ENCODE measurements around the gene CHTF18. TPM values are rescaled to one million over a fixed set of nuclear protein-coding genes. Genes with fewer than 3 reads are reported as not detected.

Gene CHTF18
- total and polyA plus RNA-seq, 2 experiments from 2014 or later = 61.3 to 129 TPM

GRCh38 chr16:740459-740763 lies 48.0 kb upstream of the CHTF18 start:
- H3K27me3 ChIP-seq (ENCODE audit: insufficient read depth) = no peaks in the 10 kb centered on the region
- H3K4me1 ChIP-seq (ENCODE audit: insufficient read depth) = no peaks in the 10 kb centered on the region; the same call in 1 of the 2 replicates
- no peaks in the 10 kb centered on the region for H3K36me3 ChIP-seq (ENCODE audit: insufficient read depth)
- Mint-ChIP-seq H3K27ac (no peak overlapping the region), H3K4me1 (peaks cover 13% of the 10 kb centered on the region), H3K9me3 (no peaks in the 10 kb centered on the region), H3K4me3 (peak overlapping the region; percentile 76), H3K36me3 (ENCODE audit: low read depth) (peaks cover 19% of the 10 kb centered on the region), H3K27me3 (ENCODE audit: insufficient read depth, low read depth, poor library complexity) (peaks cover 17% of the 10 kb centered on the region)
- no peaks in the 10 kb centered on the region for H4K20me1 ChIP-seq (replicated peaks; ENCODE audit: insufficient read depth)
- H3K9me2 ChIP-seq (ENCODE audit: insufficient read depth) = no peaks in the 10 kb centered on the region
- H3K27ac ChIP-seq (ENCODE audit: low read depth) = no peak overlapping the region
- H3F3A ChIP-seq (replicated peaks; ENCODE audit: low read depth) = 0 out of 2 replicates have a peak, but pooled peaks cover 6% of the 10 kb centered on the region
- H2AFZ ChIP-seq = peak overlapping the region; percentile 81
- peak overlapping the region; percentile 96 for H3K4me3 ChIP-seq
- peak overlapping the region; percentile 95 for H3K4me2 ChIP-seq
- ATAC-seq (peak; percentile 36), DNase-seq (ENCODE audit: low spot score) (no peak)
- no peak for TF ChIP-seq ZNF331 (CRISPR knock-in tag; IDR thresholded peaks at IDR 0.05; ENCODE audit: low read depth)
- TF ChIP-seq JUNB (IDR thresholded peaks at IDR 0.05; ENCODE audit: unreplicated experiment) = no peak
- H3K79me2 ChIP-seq (replicated peaks; ENCODE audit: insufficient read depth) = no peaks in the 10 kb centered on the region

- peak; percentile 96 for DNase-seq (ENCODE audit: low spot score)
- no peaks in the 10 kb centered on the region for H3K27me3 ChIP-seq (ENCODE audit: insufficient read depth)
- peaks cover 13% of the 10 kb centered on the region for H3K4me1 Mint-ChIP-seq
- peak within 1 kb of the TSS; percentile 94; the same call in 1 of the 2 replicates for H3K27ac Mint-ChIP-seq
- H3K27ac ChIP-seq (ENCODE audit: low read depth) = peak within 1 kb of the TSS; percentile 84; the same call in 1 of the 2 replicates
- H3K9me2 ChIP-seq (ENCODE audit: insufficient read depth) = no peaks in the 10 kb centered on the region
- H3K4me1 ChIP-seq (ENCODE audit: insufficient read depth) = no peaks in the 10 kb centered on the region; the same call in 1 of the 2 replicates
- peak within 1 kb of the TSS; percentile 96 for H3K4me3 ChIP-seq
- peak within 1 kb of the TSS; percentile 82 for H3K4me3 Mint-ChIP-seq
- ATAC-seq = peak; percentile 78
- H3K79me2 ChIP-seq (replicated peaks; ENCODE audit: insufficient read depth) = no peaks in the 10 kb centered on the region
- H4K20me1 ChIP-seq (replicated peaks; ENCODE audit: insufficient read depth) = no peaks in the 10 kb centered on the region
- TF ChIP-seq POLR2AphosphoS5 (IDR thresholded peaks at IDR 0.05; ENCODE audit: low read depth) (peak; percentile 81), CTCF (conservative IDR thresholded peaks at IDR 0.05; ENCODE audit: low read depth in 2 of 2) (peak; percentile 59 to 82), CREB1 (CRISPR knock-in tag; IDR thresholded peaks at IDR 0.05; ENCODE audit: low read depth) (peak; percentile 95), ETS1 (IDR thresholded peaks at IDR 0.05) (peak; percentile 98)
- TF ChIP-seq, protein P1, sequence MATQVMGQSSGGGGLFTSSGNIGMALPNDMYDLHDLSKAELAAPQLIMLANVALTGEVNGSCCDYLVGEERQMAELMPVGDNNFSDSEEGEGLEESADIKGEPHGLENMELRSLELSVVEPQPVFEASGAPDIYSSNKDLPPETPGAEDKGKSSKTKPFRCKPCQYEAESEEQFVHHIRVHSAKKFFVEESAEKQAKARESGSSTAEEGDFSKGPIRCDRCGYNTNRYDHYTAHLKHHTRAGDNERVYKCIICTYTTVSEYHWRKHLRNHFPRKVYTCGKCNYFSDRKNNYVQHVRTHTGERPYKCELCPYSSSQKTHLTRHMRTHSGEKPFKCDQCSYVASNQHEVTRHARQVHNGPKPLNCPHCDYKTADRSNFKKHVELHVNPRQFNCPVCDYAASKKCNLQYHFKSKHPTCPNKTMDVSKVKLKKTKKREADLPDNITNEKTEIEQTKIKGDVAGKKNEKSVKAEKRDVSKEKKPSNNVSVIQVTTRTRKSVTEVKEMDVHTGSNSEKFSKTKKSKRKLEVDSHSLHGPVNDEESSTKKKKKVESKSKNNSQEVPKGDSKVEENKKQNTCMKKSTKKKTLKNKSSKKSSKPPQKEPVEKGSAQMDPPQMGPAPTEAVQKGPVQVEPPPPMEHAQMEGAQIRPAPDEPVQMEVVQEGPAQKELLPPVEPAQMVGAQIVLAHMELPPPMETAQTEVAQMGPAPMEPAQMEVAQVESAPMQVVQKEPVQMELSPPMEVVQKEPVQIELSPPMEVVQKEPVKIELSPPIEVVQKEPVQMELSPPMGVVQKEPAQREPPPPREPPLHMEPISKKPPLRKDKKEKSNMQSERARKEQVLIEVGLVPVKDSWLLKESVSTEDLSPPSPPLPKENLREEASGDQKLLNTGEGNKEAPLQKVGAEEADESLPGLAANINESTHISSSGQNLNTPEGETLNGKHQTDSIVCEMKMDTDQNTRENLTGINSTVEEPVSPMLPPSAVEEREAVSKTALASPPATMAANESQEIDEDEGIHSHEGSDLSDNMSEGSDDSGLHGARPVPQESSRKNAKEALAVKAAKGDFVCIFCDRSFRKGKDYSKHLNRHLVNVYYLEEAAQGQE (IDR thresholded peaks at IDR 0.05; ENCODE audit: unreplicated experiment) = no peak
- peak within 1 kb of the TSS; percentile 81 for H2AFZ ChIP-seq
- peak within 1 kb of the TSS; percentile 95 for H3K4me2 ChIP-seq
- H3K27me3 Mint-ChIP-seq (ENCODE audit: insufficient read depth, low read depth, poor library complexity) = peaks cover 17% of the 10 kb centered on the region
- no peaks in the 10 kb centered on the region for H3K36me3 ChIP-seq (ENCODE audit: insufficient read depth)
- H3K9me3 Mint-ChIP-seq = no peaks in the 10 kb centered on the region
- 0 out of 2 replicates have a peak, but pooled peaks cover 6% of the 10 kb centered on the region for H3F3A ChIP-seq (replicated peaks; ENCODE audit: low read depth)
- H3K36me3 Mint-ChIP-seq (ENCODE audit: low read depth) = peaks cover 15% of the 10 kb centered on the region
Measured at GRCh38 chr16:740764-741505, 47.5 kb upstream of the CHTF18 start, which contains the start of gene CIAO3. TSS of gene CIAO3 (minus strand) at chr16:740997. CDS start at chr16:740985, 12 bp downstream.
